Lower leg skin (tissue), 3 donors: ENCODE results near the gene SLC39A6.

ENCODE experiments used
- POLR2A ChIP-seq, 2 donors: fragments of 450-650 bp; IDR thresholded peaks; one replicate each; pipeline ENCODE4 v1.6.1; 2016 to 2017; ENCODE audit warnings: antibody characterized with exemption in 2 of 2, mild to moderate bottlenecking in 1 of 2, moderate library complexity in 1 of 2
- TF ChIP-seq, protein P1 (sequence below), 3 donors: fragments of 450-650 bp; IDR thresholded peaks; one replicate each; pipeline ENCODE4 v1.5.1; 2016; ENCODE audit warnings: antibody characterized with exemption in 3 of 3, mild to moderate bottlenecking in 3 of 3, moderate library complexity in 2 of 3

DNA sequence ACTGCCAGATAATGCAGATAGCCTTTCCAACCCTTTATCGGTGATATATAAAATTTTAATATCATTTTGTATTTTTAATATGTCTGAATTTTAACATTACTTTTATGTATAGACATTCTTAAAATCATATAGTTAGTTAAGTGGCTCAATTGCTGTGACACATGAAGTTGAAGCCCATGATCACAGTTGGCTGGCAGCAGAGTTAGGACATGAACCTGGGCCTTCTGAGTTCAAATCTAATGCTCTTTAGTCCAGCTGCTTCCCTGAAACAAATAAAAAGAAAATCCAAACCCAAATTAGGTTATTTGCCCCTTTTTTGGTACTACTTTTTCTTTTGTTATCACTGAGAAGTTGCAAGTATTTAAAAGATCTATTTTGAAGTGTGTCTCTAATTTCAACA, 6.1 kb upstream of the SLC39A6 start:
- TF ChIP-seq, protein P1, sequence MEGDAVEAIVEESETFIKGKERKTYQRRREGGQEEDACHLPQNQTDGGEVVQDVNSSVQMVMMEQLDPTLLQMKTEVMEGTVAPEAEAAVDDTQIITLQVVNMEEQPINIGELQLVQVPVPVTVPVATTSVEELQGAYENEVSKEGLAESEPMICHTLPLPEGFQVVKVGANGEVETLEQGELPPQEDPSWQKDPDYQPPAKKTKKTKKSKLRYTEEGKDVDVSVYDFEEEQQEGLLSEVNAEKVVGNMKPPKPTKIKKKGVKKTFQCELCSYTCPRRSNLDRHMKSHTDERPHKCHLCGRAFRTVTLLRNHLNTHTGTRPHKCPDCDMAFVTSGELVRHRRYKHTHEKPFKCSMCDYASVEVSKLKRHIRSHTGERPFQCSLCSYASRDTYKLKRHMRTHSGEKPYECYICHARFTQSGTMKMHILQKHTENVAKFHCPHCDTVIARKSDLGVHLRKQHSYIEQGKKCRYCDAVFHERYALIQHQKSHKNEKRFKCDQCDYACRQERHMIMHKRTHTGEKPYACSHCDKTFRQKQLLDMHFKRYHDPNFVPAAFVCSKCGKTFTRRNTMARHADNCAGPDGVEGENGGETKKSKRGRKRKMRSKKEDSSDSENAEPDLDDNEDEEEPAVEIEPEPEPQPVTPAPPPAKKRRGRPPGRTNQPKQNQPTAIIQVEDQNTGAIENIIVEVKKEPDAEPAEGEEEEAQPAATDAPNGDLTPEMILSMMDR (IDR thresholded peaks at IDR 0.05) = no peak
- no peak for TF ChIP-seq POLR2A (IDR thresholded peaks at IDR 0.05)
